ENCODE results near the gene KMT2E. TPM values are rescaled to one million over a fixed set of nuclear protein-coding genes. Genes with fewer than 3 reads are reported as not detected.

Gene KMT2E
- total and polyA plus RNA-seq, 4 experiments from 2014 or later, result 109 to 244 (median 218) TPM

DNA sequence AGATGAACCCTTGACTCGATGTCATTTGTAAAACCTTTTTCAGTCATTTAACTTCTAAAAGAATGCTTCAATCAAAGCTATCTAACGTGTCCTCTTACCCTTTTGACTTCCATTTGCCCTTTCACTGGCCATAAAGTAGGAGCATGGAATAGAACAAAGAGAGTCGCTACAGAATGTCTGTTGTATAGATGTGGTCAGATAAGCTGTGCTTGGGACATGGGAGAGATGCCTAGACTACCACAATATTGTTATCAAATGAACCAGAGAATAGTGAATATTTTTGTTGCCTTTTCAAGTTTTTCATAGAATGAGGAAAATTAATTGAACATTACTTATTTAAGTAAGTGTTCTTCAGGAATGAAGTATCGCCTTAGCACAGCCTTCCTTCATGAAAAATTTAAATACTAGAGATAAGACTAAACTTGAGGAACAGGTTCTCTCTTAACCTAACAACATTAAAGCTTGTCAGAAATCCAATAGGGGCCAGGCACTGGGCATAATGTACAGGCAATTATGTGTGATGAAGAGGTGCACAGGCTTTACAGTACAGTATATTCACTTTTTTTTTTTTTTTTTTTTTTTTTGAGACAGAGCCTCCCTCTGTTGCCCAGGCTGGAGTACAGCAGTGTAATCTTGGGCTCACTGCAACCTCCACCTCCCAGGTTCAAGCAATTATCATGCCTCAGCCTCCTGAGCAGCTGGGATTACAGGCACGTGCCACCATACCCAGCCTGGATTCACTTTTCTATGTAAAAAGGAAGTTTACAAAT lies 7.5 kb upstream of the KMT2E start:
- Histone ChIP-seq H3K27ac (ENCODE audit: low read depth, low read length) (peak overlapping the region; percentile 33), H3K4me3 (ENCODE audit: low read length in 2 of 2) (no peak overlapping the region), H3K36me3 (ENCODE audit: insufficient read depth, low read length) (no peaks in the 10 kb centered on the region), H3K9me3 (ENCODE audit: control insufficient read depth in 1 of 2, low read length in 2 of 2) (no peaks in the 10 kb centered on the region), H3K27me3 (ENCODE audit: insufficient read depth, low read length) (no peaks in the 10 kb centered on the region), H3K4me1 (ENCODE audit: insufficient read depth, low read length) (peaks cover 98% of the 10 kb centered on the region)
- peak overlapping the region; percentile 3 to 100 (median 77) for H3K27ac Mint-ChIP-seq
- peaks cover 57 to 95% (median 75%) of the 10 kb centered on the region in 4 donors for H3K4me1 Mint-ChIP-seq
- peak in 1 of 5 donors; percentile 38 for DNase-seq
- ChIA-PET POLR2A (ENCODE audit: partially characterized antibody) (interaction anchor here (1.6 to 18.8 kb wide), 2 partner anchors 10 to 21 kb away, joined by 4 to 760 read pairs; no protein-coding TSS in a partner anchor), CTCF (ENCODE audit: partially characterized antibody) (interaction anchor here (0.7 to 9.4 kb wide), 5 partner anchors 11 to 423 kb away, joined by 3 to 160 read pairs (median 4); no protein-coding TSS in a partner anchor)
- peak overlapping the region; percentile 29 to 70 (median 48) for H3K4me3 Mint-ChIP-seq
- no peaks in the 10 kb centered on the region for H3K27me3 Mint-ChIP-seq
- no peaks in the 10 kb centered on the region for H3K9me3 Mint-ChIP-seq
- intact Hi-C loops (cut with micrococcal nuclease), result no loop called here
- peaks cover 19 to 52% of the 10 kb centered on the region in 2 donors for H3K36me3 Mint-ChIP-seq

DNA sequence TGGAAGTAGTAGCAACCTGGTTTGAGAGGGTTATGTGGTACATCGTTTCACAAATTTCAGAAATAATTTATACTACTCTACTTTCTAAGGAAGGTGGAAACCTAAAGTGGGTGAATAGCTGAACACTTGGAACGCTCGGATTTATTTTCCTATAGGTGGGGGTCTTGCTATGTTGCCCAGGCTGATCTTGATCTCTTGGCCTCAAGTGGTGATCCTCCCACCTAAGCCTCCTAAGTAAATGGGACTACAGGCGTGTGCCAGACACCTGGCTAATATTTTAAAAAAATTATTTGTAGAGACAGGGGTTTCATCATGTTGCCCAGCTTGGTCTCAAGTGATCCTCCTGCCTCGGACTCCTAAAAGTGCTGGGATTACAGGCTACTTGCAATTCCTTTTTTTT lies 6.7 kb upstream of the KMT2E start:
- Histone ChIP-seq H3K4me3 (ENCODE audit: low read length in 2 of 2) (no peak overlapping the region), H3K36me3 (ENCODE audit: insufficient read depth, low read length) (no peaks in the 10 kb centered on the region), H3K27ac (ENCODE audit: low read depth, low read length) (peak overlapping the region; percentile 33), H3K27me3 (ENCODE audit: insufficient read depth, low read length) (no peaks in the 10 kb centered on the region), H3K9me3 (ENCODE audit: control insufficient read depth in 1 of 2, low read length in 2 of 2) (no peaks in the 10 kb centered on the region), H3K4me1 (ENCODE audit: insufficient read depth, low read length) (peaks cover 91% of the 10 kb centered on the region)
- Mint-ChIP-seq H3K27me3 (no peaks in the 10 kb centered on the region), H3K4me3 (peak overlapping the region in 6 of 8 donors; percentile 29 to 70 (median 44)), H3K9me3 (peaks cover 0 to under 1% (median 0%) of the 10 kb centered on the region in 8 donors), H3K27ac (peak overlapping the region in 6 of 7 donors; percentile 3 to 100 (median 64)), H3K36me3 (peaks cover 15 to 59% of the 10 kb centered on the region in 2 donors), H3K4me1 (peaks cover 51 to 95% (median 70%) of the 10 kb centered on the region in 4 donors)
- intact Hi-C loops (cut with micrococcal nuclease), result no loop called here
- CTCF ChIA-PET (ENCODE audit: partially characterized antibody), result interaction anchor here (0.7 to 9.4 kb wide), 6 partner anchors 12 to 423 kb away, joined by 3 to 160 read pairs (median 3); no protein-coding TSS in a partner anchor
- no peak for DNase-seq
- POLR2A ChIA-PET (ENCODE audit: partially characterized antibody), result interaction anchor here (1.6 to 18.8 kb wide), 2 partner anchors 9 to 21 kb away, joined by 4 to 760 read pairs; no protein-coding TSS in a partner anchor

DNA sequence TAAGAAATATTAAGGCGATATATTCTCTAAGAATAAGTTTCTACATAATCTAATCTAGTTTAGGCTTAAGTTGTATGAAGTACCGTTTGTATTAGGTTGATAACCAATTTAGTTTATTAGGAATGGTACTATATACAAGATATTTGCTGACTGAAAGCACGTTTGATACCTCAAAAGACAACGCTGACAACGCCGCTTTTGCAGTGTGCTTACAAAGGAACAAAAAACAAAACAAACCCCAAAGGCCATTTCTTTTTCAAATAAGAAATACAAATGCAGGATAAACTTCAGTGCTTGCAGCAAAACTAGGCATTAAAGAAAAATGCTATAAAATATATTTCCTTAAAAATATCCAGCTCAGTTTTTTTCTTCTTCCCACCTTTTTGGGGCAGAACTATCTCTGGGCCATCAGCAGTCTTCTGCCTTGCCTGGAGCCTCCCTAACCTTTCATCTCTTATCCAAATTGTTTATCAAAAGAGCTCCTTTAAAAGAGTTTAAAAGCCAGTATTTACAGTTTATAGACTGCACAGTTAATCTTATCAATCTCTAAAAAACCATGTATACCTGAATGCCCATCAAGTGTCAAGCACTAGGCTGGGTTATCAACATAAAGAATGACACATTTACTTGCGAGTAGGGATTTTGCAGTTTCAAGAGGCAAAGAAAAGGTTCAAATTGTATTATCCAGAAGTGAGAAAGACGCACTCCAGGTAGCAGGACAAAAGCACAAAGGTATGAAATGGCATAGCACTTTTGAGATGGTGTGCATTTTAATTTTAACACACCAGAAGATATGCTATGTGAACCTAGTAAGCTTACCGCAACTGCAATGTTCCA lies 4.1 kb upstream of the KMT2E start:
- H3K27ac Mint-ChIP-seq, result peak overlapping the region; percentile 99 to 100 (median 100)
- peaks cover 0 to 13% (median 0%) of the 10 kb centered on the region in 8 donors for H3K9me3 Mint-ChIP-seq
- intact Hi-C loops (cut with micrococcal nuclease), result loop anchor here (5.0 kb wide), 1 partner anchor 1012 kb away; no protein-coding TSS in a partner anchor
- H3K36me3 ChIP-seq (ENCODE audit: insufficient read depth, low read length), result no peaks in the 10 kb centered on the region
- ChIA-PET POLR2A (ENCODE audit: partially characterized antibody) (interaction anchor here (0.6 to 18.8 kb wide), 14 partner anchors 8 to 297 kb away, joined by 3 to 760 read pairs (median 6); no protein-coding TSS in a partner anchor), CTCF (ENCODE audit: partially characterized antibody) (interaction anchor here (0.6 to 9.4 kb wide), 13 partner anchors 8 to 522 kb away, joined by 3 to 160 read pairs (median 4); partner anchors contain the start of gene RINT1)
- no peaks in the 10 kb centered on the region for H3K27me3 ChIP-seq (ENCODE audit: insufficient read depth, low read length)
- H3K4me1 Mint-ChIP-seq, result peaks cover 31 to 91% (median 48%) of the 10 kb centered on the region in 4 donors
- peak overlapping the region; percentile 100 for H3K27ac ChIP-seq (ENCODE audit: low read depth, low read length)
- peak overlapping the region; percentile 94 to 100 (median 98) for H3K4me3 Mint-ChIP-seq
- peaks cover 65% of the 10 kb centered on the region for H3K4me1 ChIP-seq (ENCODE audit: insufficient read depth, low read length)
- DNase-seq, result peak in 1 of 5 donors; percentile 24
- H3K36me3 Mint-ChIP-seq, result peaks cover 18 to 70% of the 10 kb centered on the region in 2 donors
- H3K27me3 Mint-ChIP-seq, result peaks cover 0 to 9% of the 10 kb centered on the region in 2 donors
- peak overlapping the region; percentile 97 to 99 for H3K4me3 ChIP-seq (ENCODE audit: low read length in 2 of 2)
- H3K9me3 ChIP-seq (ENCODE audit: control insufficient read depth in 1 of 2, low read length in 2 of 2), result no peaks in the 10 kb centered on the region

DNA sequence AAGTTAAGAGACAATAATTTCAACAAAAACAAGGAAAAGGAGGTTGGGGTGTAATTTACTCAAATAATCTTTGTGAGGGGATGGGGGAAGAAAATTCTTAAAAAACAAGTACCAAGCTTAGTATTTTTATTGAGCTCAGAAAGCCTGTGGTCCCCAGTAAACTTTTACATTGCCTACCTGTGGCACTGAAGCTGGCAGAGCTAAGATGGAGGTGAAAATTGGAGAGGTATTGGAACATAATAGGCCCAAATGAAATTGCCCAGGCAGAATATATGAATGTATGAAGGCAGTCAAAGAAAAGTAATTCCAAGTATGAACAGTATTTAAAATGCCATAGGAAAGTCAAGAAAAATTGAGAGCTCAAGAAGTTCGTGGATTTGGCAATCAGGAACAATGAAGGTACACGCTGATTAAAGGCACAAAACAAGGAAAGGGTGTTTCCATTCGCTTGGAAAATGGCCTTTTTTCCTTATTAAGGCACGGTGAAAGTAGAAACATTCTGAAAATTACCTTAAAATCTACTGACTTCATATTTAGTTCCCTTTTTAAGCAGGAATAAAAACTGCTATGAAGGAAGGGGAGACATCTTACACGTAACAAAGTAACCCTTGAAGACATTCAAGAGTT lies 3.4 kb upstream of the KMT2E start:
- POLR2A ChIA-PET (ENCODE audit: partially characterized antibody), result interaction anchor here (0.8 to 18.8 kb wide), 13 partner anchors 8 to 296 kb away, joined by 3 to 760 read pairs (median 5); no protein-coding TSS in a partner anchor

DNA sequence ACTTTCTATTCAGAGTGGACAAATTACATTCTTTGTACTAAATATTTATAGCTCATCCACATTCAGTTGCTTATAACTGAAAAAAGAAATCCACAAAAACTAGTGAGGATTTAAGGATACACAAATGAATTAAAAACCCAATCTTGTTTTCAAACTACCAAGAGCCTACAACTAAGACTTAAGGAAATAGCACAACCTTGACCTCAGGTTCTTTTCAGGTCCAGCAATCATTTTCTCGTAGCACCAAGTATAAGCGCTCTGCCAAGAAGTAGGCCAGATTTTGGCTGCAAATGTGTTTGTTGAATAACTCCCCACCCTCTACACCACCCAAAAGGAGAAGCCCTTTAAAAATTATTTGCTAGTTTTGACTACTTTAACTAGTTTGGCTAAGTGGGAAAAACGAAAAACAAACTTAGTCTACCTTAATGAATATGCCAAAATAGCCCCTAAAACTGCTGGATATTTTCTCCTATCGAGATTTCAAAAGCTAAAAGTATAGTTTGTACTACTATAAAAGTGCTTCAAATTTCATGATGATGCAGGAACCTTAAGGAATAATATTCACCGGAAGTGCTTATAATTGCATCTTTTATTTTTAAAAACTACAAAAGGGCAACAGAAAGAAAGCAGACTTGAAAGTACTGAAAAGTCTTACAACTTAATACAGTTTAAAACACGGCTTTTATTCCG lies 2.7 kb upstream of the KMT2E start:
- H3K4me3 Mint-ChIP-seq, result peak overlapping the region; percentile 94 to 100 (median 98)
- Histone ChIP-seq H3K9me3 (ENCODE audit: control insufficient read depth in 1 of 2, low read length in 2 of 2) (no peaks in the 10 kb centered on the region), H3K27ac (ENCODE audit: low read depth, low read length) (peak overlapping the region; percentile 100), H3K4me1 (ENCODE audit: insufficient read depth, low read length) (peaks cover 56% of the 10 kb centered on the region), H3K36me3 (ENCODE audit: insufficient read depth, low read length) (no peaks in the 10 kb centered on the region), H3K27me3 (ENCODE audit: insufficient read depth, low read length) (no peaks in the 10 kb centered on the region), H3K4me3 (ENCODE audit: low read length in 2 of 2) (peak overlapping the region; percentile 97 to 99)
- peaks cover 26 to 90% (median 41%) of the 10 kb centered on the region in 4 donors for H3K4me1 Mint-ChIP-seq
- ChIA-PET POLR2A (ENCODE audit: partially characterized antibody) (interaction anchor here (0.9 to 18.8 kb wide), 14 partner anchors 9 to 520 kb away, joined by 3 to 760 read pairs (median 6); no protein-coding TSS in a partner anchor), CTCF (ENCODE audit: partially characterized antibody) (interaction anchor here (1.3 to 9.4 kb wide), 8 partner anchors 9 to 520 kb away, joined by 3 to 160 read pairs (median 6); partner anchors contain the start of gene RINT1)
- H3K36me3 Mint-ChIP-seq, result peaks cover 13 to 74% of the 10 kb centered on the region in 2 donors
- intact Hi-C loops (cut with micrococcal nuclease), result loop anchor here (5.0 kb wide), 1 partner anchor 1011 kb away; no protein-coding TSS in a partner anchor
- peaks cover 0 to 13% (median 0%) of the 10 kb centered on the region in 8 donors for H3K9me3 Mint-ChIP-seq
- DNase-seq, result peak in 1 of 5 donors; percentile 30
- H3K27ac Mint-ChIP-seq, result peak overlapping the region; percentile 99 to 100 (median 100)
- peaks cover 0 to 9% of the 10 kb centered on the region in 2 donors for H3K27me3 Mint-ChIP-seq

More for the DNA sequence above, 3.4 kb upstream of the KMT2E start:
- Histone ChIP-seq H3K9me3 (ENCODE audit: control insufficient read depth in 1 of 2, low read length in 2 of 2) (no peaks in the 10 kb centered on the region), H3K36me3 (ENCODE audit: insufficient read depth, low read length) (no peaks in the 10 kb centered on the region), H3K27ac (ENCODE audit: low read depth, low read length) (peak overlapping the region; percentile 100), H3K4me3 (ENCODE audit: low read length in 2 of 2) (peak overlapping the region; percentile 97 to 99), H3K4me1 (ENCODE audit: insufficient read depth, low read length) (peaks cover 59% of the 10 kb centered on the region), H3K27me3 (ENCODE audit: insufficient read depth, low read length) (no peaks in the 10 kb centered on the region)
- peaks cover 0 to 9% of the 10 kb centered on the region in 2 donors for H3K27me3 Mint-ChIP-seq
- CTCF ChIA-PET (ENCODE audit: partially characterized antibody), result interaction anchor here (0.6 to 9.4 kb wide), 12 partner anchors 9 to 521 kb away, joined by 3 to 160 read pairs (median 4); partner anchors contain the start of gene RINT1
- peak in 1 of 5 donors; percentile 26 for DNase-seq
- H3K36me3 Mint-ChIP-seq, result peaks cover 13 to 72% of the 10 kb centered on the region in 2 donors
- peaks cover 27 to 92% (median 44%) of the 10 kb centered on the region in 4 donors for H3K4me1 Mint-ChIP-seq
- intact Hi-C loops (cut with micrococcal nuclease), result loop anchor here (5.0 kb wide), 1 partner anchor 1012 kb away; no protein-coding TSS in a partner anchor
- H3K4me3 Mint-ChIP-seq, result peak overlapping the region; percentile 94 to 100 (median 98)
- peaks cover 0 to 13% (median 0%) of the 10 kb centered on the region in 8 donors for H3K9me3 Mint-ChIP-seq
- H3K27ac Mint-ChIP-seq, result peak overlapping the region; percentile 99 to 100 (median 100)

Data from CD4-positive, alpha-beta memory T cell (primary cell).